Kidney epithelial cell (primary cell): Measurements from ENCODE around the gene CMSS1. TPM values are rescaled to one million over a fixed set of nuclear protein-coding genes. Genes with fewer than 3 reads are reported as not detected.

ENCODE experiments used
- DNase-seq: peaks from one replicate; pipeline ENCODE4 v3.0.0-alpha.2; 2010; ENCODE audit warnings: low read depth
- H3K27me3 ChIP-seq: 2 replicates; pipeline ENCODE4 v1.6.0; 2011; ENCODE audit warnings: low read length; ENCODE audit not compliant: control insufficient read depth, insufficient read depth
- H3K36me3 ChIP-seq: 2 replicates; pipeline ENCODE4 v1.5.1; 2011; ENCODE audit warnings: low read length; ENCODE audit not compliant: control insufficient read depth, insufficient read depth
- H3K4me3 ChIP-seq: 2 replicates; pipeline ENCODE4 v1.5.1; 2011; ENCODE audit warnings: low read depth, mild to moderate bottlenecking, control low read depth, low read length
- total RNA-seq: library from RNA; depleted of rRNA; stranded (reverse); fragments of >200 nt; gene quantifications from 2 replicates; pipeline ENCODE4 v1.2.3, GENCODE V29; 2015
- TF ChIP-seq, protein P1 (sequence below): IDR thresholded peaks from 2 replicates; pipeline ENCODE4 v1.5.1; 2011; ENCODE audit warnings: mild to moderate bottlenecking, moderate library complexity, low read length, control low read depth, inconsistent platforms; ENCODE audit not compliant: insufficient read depth, poor library complexity, severe bottlenecking

Gene CMSS1
- total RNA-seq, 1 donor from 2014 or later, result 36.9 TPM

DNA sequence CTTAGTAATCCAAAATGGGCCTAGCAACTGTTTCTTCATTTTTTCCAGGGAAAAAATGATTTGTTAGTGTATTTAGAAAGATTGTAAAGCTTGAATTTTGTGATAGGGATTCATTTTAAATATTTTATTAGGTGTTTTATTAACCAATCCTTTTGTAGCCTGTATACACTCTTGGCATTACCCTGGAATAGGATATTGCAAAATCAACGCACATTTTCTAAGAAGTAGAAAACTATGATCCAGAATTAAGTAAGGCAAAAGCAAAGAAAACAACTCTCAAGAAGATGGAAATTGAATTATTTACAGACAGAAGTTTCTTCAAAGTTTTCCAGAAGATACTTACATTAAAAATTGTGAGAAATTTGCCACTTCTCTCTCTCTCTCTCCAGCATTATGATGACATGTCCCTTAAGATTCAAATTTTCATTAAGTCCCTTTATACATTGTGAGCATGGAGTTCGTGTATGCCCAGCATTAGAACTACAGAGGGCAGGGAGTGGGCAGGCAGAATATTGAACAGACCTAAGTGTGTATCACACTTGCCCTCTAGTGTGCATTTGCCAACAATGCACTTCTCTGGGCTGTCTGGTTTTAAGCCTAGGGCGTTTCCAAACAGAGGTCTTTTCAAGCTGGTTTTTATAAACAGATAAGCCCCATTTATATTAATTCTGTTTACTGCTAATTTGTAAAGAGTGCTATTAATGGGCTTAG, 28.5 kb upstream of the CMSS1 start:
- TF ChIP-seq, protein P1, sequence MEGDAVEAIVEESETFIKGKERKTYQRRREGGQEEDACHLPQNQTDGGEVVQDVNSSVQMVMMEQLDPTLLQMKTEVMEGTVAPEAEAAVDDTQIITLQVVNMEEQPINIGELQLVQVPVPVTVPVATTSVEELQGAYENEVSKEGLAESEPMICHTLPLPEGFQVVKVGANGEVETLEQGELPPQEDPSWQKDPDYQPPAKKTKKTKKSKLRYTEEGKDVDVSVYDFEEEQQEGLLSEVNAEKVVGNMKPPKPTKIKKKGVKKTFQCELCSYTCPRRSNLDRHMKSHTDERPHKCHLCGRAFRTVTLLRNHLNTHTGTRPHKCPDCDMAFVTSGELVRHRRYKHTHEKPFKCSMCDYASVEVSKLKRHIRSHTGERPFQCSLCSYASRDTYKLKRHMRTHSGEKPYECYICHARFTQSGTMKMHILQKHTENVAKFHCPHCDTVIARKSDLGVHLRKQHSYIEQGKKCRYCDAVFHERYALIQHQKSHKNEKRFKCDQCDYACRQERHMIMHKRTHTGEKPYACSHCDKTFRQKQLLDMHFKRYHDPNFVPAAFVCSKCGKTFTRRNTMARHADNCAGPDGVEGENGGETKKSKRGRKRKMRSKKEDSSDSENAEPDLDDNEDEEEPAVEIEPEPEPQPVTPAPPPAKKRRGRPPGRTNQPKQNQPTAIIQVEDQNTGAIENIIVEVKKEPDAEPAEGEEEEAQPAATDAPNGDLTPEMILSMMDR, result peak; percentile 86
- peak; percentile 18 for DNase-seq
- no peaks in the 10 kb centered on the region for H3K36me3 ChIP-seq
- H3K27me3 ChIP-seq, result no peaks in the 10 kb centered on the region
- H3K4me3 ChIP-seq, result no peak overlapping the region

DNA sequence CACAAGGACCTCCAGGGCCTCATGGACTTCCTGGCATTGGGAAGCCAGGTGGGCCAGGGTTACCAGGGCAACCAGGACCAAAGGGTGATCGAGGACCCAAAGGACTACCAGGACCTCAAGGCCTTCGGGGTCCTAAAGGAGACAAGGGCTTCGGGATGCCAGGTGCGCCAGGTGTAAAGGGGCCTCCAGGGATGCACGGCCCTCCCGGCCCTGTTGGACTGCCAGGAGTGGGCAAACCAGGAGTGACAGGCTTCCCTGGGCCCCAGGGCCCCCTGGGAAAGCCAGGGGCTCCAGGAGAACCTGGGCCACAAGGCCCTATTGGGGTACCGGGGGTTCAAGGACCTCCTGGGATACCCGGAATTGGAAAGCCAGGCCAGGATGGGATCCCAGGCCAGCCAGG, 23.2 kb upstream of the CMSS1 start:
- no peak overlapping the region for H3K4me3 ChIP-seq
- TF ChIP-seq, protein P1, result no peak
- H3K27me3 ChIP-seq, result no peaks in the 10 kb centered on the region
- H3K36me3 ChIP-seq, result no peaks in the 10 kb centered on the region
- DNase-seq, result no peak

DNA sequence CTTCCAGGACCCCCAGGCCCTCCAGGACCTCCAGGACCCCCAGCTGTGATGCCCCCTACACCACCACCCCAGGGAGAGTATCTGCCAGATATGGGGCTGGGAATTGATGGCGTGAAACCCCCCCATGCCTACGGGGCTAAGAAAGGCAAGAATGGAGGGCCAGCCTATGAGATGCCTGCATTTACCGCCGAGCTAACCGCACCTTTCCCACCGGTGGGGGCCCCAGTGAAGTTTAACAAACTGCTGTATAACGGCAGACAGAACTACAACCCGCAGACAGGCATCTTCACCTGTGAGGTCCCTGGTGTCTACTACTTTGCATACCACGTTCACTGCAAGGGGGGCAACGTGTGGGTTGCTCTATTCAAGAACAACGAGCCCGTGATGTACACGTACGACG, 22.1 kb upstream of the CMSS1 start:
- no peaks in the 10 kb centered on the region for H3K36me3 ChIP-seq
- TF ChIP-seq, protein P1, result no peak

DNA sequence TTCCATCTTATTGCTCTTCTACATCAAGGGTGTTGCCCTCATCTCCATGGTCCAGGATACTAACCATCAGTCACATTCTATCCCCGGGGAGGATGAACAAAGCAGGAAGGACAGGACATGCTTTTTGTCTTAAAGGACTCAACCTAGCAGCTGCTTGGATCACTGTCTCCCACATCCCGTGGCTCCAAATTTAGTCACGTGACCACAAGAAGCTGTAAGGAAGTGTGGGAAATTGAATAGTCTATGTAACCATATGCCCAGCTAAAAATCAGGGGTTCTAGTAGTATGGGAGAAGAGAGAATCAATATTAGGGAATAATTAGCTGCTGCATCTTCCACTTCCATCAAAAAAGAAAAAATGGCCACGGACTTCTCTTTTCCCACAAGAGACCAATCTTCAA, 18.2 kb upstream of the CMSS1 start:
- DNase-seq, result no peak
- TF ChIP-seq, protein P1, result no peak
- Histone ChIP-seq H3K36me3 (no peaks in the 10 kb centered on the region), H3K27me3 (no peaks in the 10 kb centered on the region), H3K4me3 (no peak overlapping the region)

More for the DNA sequence above, 22.1 kb upstream of the CMSS1 start:
- Histone ChIP-seq H3K27me3 (no peaks in the 10 kb centered on the region), H3K4me3 (no peak overlapping the region)
- no peak for DNase-seq

DNA sequence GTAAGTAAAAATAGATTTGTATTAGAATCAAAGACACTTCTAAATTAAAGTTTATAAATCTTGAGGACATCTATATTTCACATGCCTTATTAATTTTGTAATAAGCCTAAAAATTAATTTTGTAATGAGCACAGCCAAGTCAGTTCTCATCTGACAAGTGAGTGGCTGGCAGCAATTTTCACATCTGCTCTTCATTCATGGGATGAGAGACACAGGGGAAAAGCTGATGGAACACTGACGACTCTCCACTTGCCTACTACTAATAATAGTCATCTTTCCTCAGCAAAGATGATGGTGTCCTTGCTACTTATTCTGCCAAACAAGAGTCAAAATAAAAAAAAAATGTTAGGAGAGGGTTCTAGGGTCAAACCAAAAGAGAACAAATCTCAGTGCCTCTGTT, 14.4 kb upstream of the CMSS1 start:
- Histone ChIP-seq H3K36me3 (no peaks in the 10 kb centered on the region), H3K27me3 (no peaks in the 10 kb centered on the region), H3K4me3 (no peak overlapping the region)
- DNase-seq, result no peak
- TF ChIP-seq, protein P1, result no peak

DNA sequence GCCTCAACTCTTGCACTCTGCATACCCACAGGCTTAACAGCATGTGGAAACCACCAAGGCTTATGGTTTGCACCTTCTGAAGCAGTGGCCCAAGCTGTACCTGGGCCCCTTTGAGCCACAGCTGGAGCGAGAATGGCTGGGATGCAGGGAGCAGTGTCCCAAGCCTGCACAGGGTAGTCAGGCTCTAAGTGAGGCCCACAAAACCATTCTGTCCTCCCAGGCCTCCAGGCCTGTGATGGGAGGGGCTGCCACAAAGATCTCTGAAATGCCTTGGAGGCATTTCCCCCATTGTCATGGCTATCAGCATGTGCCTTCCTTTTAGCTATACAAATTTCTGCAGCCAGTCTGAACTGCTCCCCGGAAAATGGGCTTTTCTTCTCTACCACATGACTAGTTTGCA, 12.5 kb upstream of the CMSS1 start:
- no peak for DNase-seq
- H3K36me3 ChIP-seq, result no peaks in the 10 kb centered on the region
- H3K4me3 ChIP-seq, result no peak overlapping the region
- no peaks in the 10 kb centered on the region for H3K27me3 ChIP-seq
- TF ChIP-seq, protein P1, result no peak
